Tibial nerve (tissue), 4 donors: ENCODE results near the gene SPTB.

Experiments used
- CTCF ChIP-seq, 5 experiments: fragments of 200-600 bp in 3 of 5; fragments of 450-650 bp in 2 of 5; sonication (generic) in 3 of 5; IDR thresholded peaks; one replicate each; pipeline ENCODE4 v1.5.1; 2016 to 2019; ENCODE audit warnings: antibody characterized with exemption in 5 of 5, mild to moderate bottlenecking in 3 of 5, moderate library complexity in 2 of 5
- EP300 ChIP-seq, 2 donors: sonication (generic); formaldehyde crosslinking; IDR thresholded peaks; one replicate each; pipeline ENCODE4 v1.6.1; 2017; ENCODE audit warnings: antibody characterized with exemption in 2 of 2, mild to moderate bottlenecking in 1 of 2
- POLR2A ChIP-seq, 2 donors: fragments of 450-650 bp; IDR thresholded peaks; one replicate each; pipeline ENCODE4 v1.6.1; 2017; ENCODE audit warnings: antibody characterized with exemption in 2 of 2, mild to moderate bottlenecking in 2 of 2, moderate library complexity in 2 of 2

GRCh38 chr14:64861916-64862315, 17.8 kb downstream of the SPTB start:
- no peak for TF ChIP-seq CTCF (IDR thresholded peaks at IDR 0.05)
- no peak for TF ChIP-seq EP300 (IDR thresholded peaks at IDR 0.05)
- no peak for TF ChIP-seq POLR2A (IDR thresholded peaks at IDR 0.05)
